OCI-LY7 (cell line): ENCODE measurements around the gene IL18R1.

Source experiments
- EZH2phosphoT487 ChIP-seq: fragments of 200-600 bp; sonication (generic); IDR thresholded peaks from 2 replicates; pipeline ENCODE4 v1.6.1; 2018; ENCODE audit warnings: low read depth, borderline replicate concordance, mild to moderate bottlenecking, mixed run types, antibody characterized with exemption, low read length, moderate library complexity, mixed read lengths
- TF ChIP-seq, protein P1 (sequence below): fragments of 200-600 bp; sonication (generic); conservative IDR thresholded peaks from 2 replicates; pipeline ENCODE4 v1.5.1; 2014; ENCODE audit warnings: mild to moderate bottlenecking, antibody characterized with exemption, low read length, moderate library complexity, mixed read lengths

DNA sequence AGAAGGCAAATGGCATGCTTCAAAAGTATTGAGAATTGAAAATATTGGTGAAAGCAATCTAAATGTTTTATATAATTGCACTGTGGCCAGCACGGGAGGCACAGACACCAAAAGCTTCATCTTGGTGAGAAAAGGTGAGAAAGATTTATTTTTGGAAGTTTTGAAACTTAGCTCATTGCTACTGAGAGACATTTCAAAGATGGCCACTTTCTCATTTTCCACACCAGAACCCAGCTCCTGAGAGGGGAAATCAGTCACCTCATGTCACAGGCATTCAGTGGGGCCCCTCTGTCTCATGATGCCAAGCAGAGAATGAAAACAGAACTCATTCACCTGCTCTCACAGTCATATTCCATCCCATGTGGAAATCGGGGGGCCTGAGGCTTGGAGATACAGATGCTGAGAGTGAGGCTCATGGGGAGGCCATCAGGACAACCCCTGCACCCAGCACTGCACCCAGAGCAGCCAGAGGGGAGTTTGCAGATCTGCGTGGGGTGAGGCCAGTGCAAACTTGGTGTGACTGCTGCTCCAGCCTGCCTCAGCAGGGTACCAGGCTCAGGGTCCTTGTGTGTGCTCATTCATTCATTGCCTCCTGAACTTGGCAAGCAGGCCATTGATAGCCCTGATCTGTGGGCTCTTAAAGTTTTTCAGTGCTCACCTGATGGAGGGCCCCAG lies 31.4 kb downstream of the IL18R1 start:
- TF ChIP-seq, protein P1, sequence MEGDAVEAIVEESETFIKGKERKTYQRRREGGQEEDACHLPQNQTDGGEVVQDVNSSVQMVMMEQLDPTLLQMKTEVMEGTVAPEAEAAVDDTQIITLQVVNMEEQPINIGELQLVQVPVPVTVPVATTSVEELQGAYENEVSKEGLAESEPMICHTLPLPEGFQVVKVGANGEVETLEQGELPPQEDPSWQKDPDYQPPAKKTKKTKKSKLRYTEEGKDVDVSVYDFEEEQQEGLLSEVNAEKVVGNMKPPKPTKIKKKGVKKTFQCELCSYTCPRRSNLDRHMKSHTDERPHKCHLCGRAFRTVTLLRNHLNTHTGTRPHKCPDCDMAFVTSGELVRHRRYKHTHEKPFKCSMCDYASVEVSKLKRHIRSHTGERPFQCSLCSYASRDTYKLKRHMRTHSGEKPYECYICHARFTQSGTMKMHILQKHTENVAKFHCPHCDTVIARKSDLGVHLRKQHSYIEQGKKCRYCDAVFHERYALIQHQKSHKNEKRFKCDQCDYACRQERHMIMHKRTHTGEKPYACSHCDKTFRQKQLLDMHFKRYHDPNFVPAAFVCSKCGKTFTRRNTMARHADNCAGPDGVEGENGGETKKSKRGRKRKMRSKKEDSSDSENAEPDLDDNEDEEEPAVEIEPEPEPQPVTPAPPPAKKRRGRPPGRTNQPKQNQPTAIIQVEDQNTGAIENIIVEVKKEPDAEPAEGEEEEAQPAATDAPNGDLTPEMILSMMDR: no peak
- TF ChIP-seq EZH2phosphoT487: no peak
